HepG2 (cell line): Measurements from ENCODE around the gene CARS1. TPM values are rescaled to one million over a fixed set of nuclear protein-coding genes. Genes with fewer than 3 reads are reported as not detected.

Experiments used
- ASH2L ChIP-seq: fragments of 300-600, 200-600 bp; sonication (generic); IDR thresholded peaks from 2 replicates; pipeline ENCODE4 v1.7.0; 2017; ENCODE audit warnings: low read depth, mild to moderate bottlenecking, moderate library complexity, mixed read lengths, low read length; ENCODE audit not compliant: insufficient read length
- ATF1 ChIP-seq: IDR thresholded peaks from 2 replicates; pipeline ENCODE4 v1.6.1; 2016; ENCODE audit warnings: mild to moderate bottlenecking, control low read depth
- CENPX ChIP-seq: sonication (generic); formaldehyde crosslinking; IDR thresholded peaks from 2 replicates; pipeline ENCODE4 v1.9.0; 2021; ENCODE audit warnings: mild to moderate bottlenecking, missing genetic modification reagents, moderate library complexity
- EP300 ChIP-seq, 3 experiments: sonication (generic) in 1 of 3; formaldehyde crosslinking in 1 of 3; IDR thresholded peaks; 2 replicates each; pipeline versions ENCODE4 v1.5.1 to v1.6.1; 2011 to 2020; ENCODE audit warnings: low read depth in 2 of 3, low read length in 2 of 3, borderline replicate concordance in 1 of 3, improper control_type of control experiment in 1 of 3, mild to moderate bottlenecking in 1 of 3, missing genetic modification reagents in 1 of 3, moderate library complexity in 1 of 3
- HNF4A ChIP-seq: sonication (generic); formaldehyde crosslinking; IDR thresholded peaks from 2 replicates; pipeline ENCODE4 v1.4.0; 2020; ENCODE audit warnings: missing genetic modification reagents
- HNRNPUL1 ChIP-seq: fragments of 200-400 bp; formaldehyde crosslinking; IDR thresholded peaks from 2 replicates; pipeline ENCODE4 v1.6.1; 2017; ENCODE audit warnings: low read depth, mild to moderate bottlenecking, low read length, moderate library complexity
- HOXA9 ChIP-seq: sonication (generic); formaldehyde crosslinking; IDR thresholded peaks from 2 replicates; pipeline ENCODE4 v1.8.1; 2022; ENCODE audit warnings: missing genetic modification reagents, mild to moderate bottlenecking, moderate library complexity, borderline replicate concordance
- NFATC3 ChIP-seq: sonication (generic); formaldehyde crosslinking; IDR thresholded peaks from 2 replicates; pipeline ENCODE4 v1.5.1; 2020; ENCODE audit warnings: mild to moderate bottlenecking, missing genetic modification reagents
- POLR2A ChIP-seq, 2 experiments: IDR thresholded peaks; 2 replicates each; pipeline ENCODE4 v1.6.1; 2011; ENCODE audit warnings: low read depth in 2 of 2, low read length in 2 of 2, mild to moderate bottlenecking in 1 of 2, moderate library complexity in 1 of 2; ENCODE audit not compliant: insufficient read depth in 1 of 2
- RAD51 ChIP-seq: fragments of 450-650 bp; IDR thresholded peaks from 2 replicates; pipeline ENCODE4 v1.6.1; 2016; ENCODE audit warnings: borderline replicate concordance
- SIX1 ChIP-seq: sonication (generic); formaldehyde crosslinking; IDR thresholded peaks from 2 replicates; pipeline ENCODE4 v1.4.0; 2020; ENCODE audit warnings: missing genetic modification reagents, borderline replicate concordance
- SNRNP70 ChIP-seq: fragments of 200-400 bp; formaldehyde crosslinking; IDR thresholded peaks from 2 replicates; pipeline ENCODE4 v1.6.1; 2017; ENCODE audit warnings: mild to moderate bottlenecking, low read depth, low read length, moderate library complexity
- U2AF1 ChIP-seq: fragments of 200-400 bp; formaldehyde crosslinking; optimal IDR thresholded peaks from 2 replicates; pipeline ENCODE3; 2017; ENCODE audit warnings: mild to moderate bottlenecking, low read depth, low read length
- XRCC5 ChIP-seq: fragments of 200-400 bp; formaldehyde crosslinking; optimal IDR thresholded peaks from 2 replicates; pipeline ENCODE3; 2017; ENCODE audit warnings: mild to moderate bottlenecking, low read length
- ZFP36 ChIP-seq: fragments of 150-350 bp; IDR thresholded peaks from 2 replicates; pipeline ENCODE4 v1.6.1; 2018; ENCODE audit warnings: borderline replicate concordance, low read length, low read depth; ENCODE audit not compliant: partially characterized antibody
- ZKSCAN8 ChIP-seq: IDR thresholded peaks from 2 replicates; pipeline ENCODE4 v1.6.1; 2016; ENCODE audit warnings: borderline replicate concordance, missing genetic modification reagents, missing compliant biosample characterization
- ZNF292 ChIP-seq: sonication (generic); formaldehyde crosslinking; IDR thresholded peaks from 2 replicates; pipeline ENCODE4 v1.8.1; 2022; ENCODE audit warnings: mild to moderate bottlenecking, low read depth, missing genetic modification reagents, borderline replicate concordance
- ZNF678 ChIP-seq: sonication (generic); formaldehyde crosslinking; IDR thresholded peaks from 2 replicates; pipeline ENCODE4 v1.4.0; 2020; ENCODE audit warnings: mild to moderate bottlenecking, missing genetic modification reagents
- ZNF703 ChIP-seq: sonication (generic); formaldehyde crosslinking; IDR thresholded peaks from 2 replicates; pipeline ENCODE4 v1.5.1; 2020; ENCODE audit warnings: missing genetic modification reagents, mild to moderate bottlenecking, moderate library complexity, borderline replicate concordance
- ZNF883 ChIP-seq: sonication (generic); formaldehyde crosslinking; IDR thresholded peaks from 2 replicates; pipeline ENCODE4 v1.5.1; 2020; ENCODE audit warnings: mild to moderate bottlenecking, missing genetic modification reagents; ENCODE audit errors: not compliant biosample characterization
- polyA plus RNA-seq, 8 experiments: library from polyadenylated mRNA; depleted of rRNA in 3 of 8; stranded (reverse) in 7 of 8; unstranded in 1 of 8; fragments of >200 nt; fragmentation: Illumina TruSeq in 4 of 8; extraction: Trizol in 4 of 8; gene quantifications; 2 replicates each; pipeline versions ENCODE4 v1.2.1 to v1.2.3, GENCODE V29; 2011 to 2016; ENCODE audit warnings: low read depth in 4 of 8, missing spikeins in 1 of 8, mixed read lengths in 1 of 8; ENCODE audit not compliant: insufficient read depth in 1 of 8
- total RNA-seq, 5 experiments: library from RNA; depleted of rRNA; stranded (reverse); fragments of >200 nt; fragmentation: Illumina TruSeq; extraction: Trizol; gene quantifications; 2 replicates each; pipeline ENCODE4 v1.2.3, GENCODE V29; 2016; ENCODE audit warnings: low read depth in 1 of 5
- TF ChIP-seq, protein P1 (sequence below), 2 experiments: fragments of 450-650 bp in 1 of 2; sonication (generic) in 1 of 2; formaldehyde crosslinking in 1 of 2; IDR thresholded peaks; 2 replicates each; pipeline versions ENCODE4 v1.6.1 to v1.8.0; 2016 to 2022; ENCODE audit warnings: antibody characterized with exemption in 1 of 2, mild to moderate bottlenecking in 1 of 2, missing genetic modification reagents in 1 of 2
- TF ChIP-seq, protein P2 (sequence below): sonication (generic); formaldehyde crosslinking; IDR thresholded peaks from 2 replicates; pipeline ENCODE4 v1.5.0; 2020; ENCODE audit warnings: missing genetic modification reagents

CARS1 gene
- total and polyA plus RNA-seq, 2 of the 13 experiments (the other 11 are each of a cell fraction or from before 2014, with no cell fraction given) = 33.8 to 47.0 TPM

DNA sequence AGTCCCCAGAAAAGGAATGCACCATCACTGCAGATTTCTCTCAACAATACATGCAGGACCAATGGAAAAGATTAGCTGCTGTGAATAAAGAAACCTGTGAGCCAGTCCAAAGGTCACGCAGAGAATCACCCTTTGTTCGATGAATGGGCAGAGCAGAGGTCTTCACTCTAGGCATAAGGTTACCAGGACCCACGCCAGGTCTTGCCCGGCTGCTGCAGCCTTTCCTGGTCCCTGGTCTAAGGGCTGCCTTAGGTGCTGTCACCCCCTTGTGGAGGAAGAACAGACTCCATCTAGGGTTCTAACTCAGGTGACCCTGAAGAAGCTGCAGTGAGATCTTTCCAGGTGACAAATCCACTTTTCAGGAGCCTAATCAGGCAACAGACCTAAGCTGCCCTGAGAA, 36.1 kb downstream of the CARS1 start (continued):
- TF ChIP-seq ASH2L (no peak), ZNF883 (CRISPR knock-in tag) (no peak), U2AF1 (no peak), ZNF703 (CRISPR knock-in tag) (no peak), ZFP36 (no peak), HOXA9 (CRISPR knock-in tag) (no peak), ZKSCAN8 (CRISPR knock-in tag) (no peak), SNRNP70 (no peak), NFATC3 (CRISPR knock-in tag) (no peak), SIX1 (no peak), EP300 (IDR thresholded peaks at IDR 0.05; ENCODE audit: low read depth in 2 of 2, low read length in 2 of 2) (no peak), EP300 (CRISPR knock-in tag; IDR thresholded peaks at IDR 0.05; ENCODE audit: borderline replicate concordance) (no peak), RAD51 (no peak), CENPX (CRISPR knock-in tag) (no peak), ZNF292 (CRISPR knock-in tag) (no peak), ZNF678 (CRISPR knock-in tag) (no peak), HNRNPUL1 (no peak), POLR2A (IDR thresholded peaks at IDR 0.05; ENCODE audit: insufficient read depth in 1 of 2, low read depth in 2 of 2, low read length in 2 of 2) (no peak), ATF1 (CRISPR knock-in tag) (no peak), XRCC5 (peak; percentile 30), HNF4A (CRISPR knock-in tag) (peak; percentile 84)
- TF ChIP-seq, protein P1, sequence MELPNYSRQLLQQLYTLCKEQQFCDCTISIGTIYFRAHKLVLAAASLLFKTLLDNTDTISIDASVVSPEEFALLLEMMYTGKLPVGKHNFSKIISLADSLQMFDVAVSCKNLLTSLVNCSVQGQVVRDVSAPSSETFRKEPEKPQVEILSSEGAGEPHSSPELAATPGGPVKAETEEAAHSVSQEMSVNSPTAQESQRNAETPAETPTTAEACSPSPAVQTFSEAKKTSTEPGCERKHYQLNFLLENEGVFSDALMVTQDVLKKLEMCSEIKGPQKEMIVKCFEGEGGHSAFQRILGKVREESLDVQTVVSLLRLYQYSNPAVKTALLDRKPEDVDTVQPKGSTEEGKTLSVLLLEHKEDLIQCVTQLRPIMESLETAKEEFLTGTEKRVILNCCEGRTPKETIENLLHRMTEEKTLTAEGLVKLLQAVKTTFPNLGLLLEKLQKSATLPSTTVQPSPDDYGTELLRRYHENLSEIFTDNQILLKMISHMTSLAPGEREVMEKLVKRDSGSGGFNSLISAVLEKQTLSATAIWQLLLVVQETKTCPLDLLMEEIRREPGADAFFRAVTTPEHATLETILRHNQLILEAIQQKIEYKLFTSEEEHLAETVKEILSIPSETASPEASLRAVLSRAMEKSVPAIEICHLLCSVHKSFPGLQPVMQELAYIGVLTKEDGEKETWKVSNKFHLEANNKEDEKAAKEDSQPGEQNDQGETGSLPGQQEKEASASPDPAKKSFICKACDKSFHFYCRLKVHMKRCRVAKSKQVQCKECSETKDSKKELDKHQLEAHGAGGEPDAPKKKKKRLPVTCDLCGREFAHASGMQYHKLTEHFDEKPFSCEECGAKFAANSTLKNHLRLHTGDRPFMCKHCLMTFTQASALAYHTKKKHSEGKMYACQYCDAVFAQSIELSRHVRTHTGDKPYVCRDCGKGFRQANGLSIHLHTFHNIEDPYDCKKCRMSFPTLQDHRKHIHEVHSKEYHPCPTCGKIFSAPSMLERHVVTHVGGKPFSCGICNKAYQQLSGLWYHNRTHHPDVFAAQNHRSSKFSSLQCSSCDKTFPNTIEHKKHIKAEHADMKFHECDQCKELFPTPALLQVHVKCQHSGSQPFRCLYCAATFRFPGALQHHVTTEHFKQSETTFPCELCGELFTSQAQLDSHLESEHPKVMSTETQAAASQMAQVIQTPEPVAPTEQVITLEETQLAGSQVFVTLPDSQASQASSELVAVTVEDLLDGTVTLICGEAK (IDR thresholded peaks at IDR 0.05) = no peak
- TF ChIP-seq, protein P1 (CRISPR knock-in tag; IDR thresholded peaks at IDR 0.05) = no peak
- TF ChIP-seq, protein P2, sequence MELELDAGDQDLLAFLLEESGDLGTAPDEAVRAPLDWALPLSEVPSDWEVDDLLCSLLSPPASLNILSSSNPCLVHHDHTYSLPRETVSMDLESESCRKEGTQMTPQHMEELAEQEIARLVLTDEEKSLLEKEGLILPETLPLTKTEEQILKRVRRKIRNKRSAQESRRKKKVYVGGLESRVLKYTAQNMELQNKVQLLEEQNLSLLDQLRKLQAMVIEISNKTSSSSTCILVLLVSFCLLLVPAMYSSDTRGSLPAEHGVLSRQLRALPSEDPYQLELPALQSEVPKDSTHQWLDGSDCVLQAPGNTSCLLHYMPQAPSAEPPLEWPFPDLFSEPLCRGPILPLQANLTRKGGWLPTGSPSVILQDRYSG (CRISPR knock-in tag) = no peak
